Measurements from ENCODE around the gene HDGF. TPM values are rescaled to one million over a fixed set of nuclear protein-coding genes. Genes with fewer than 3 reads are reported as not detected.
"Not testable (repeated sequence)": the region's sequence is repeated elsewhere in the genome, so short reads cannot be mapped to it uniquely, and the experiment has no call there.

Gene HDGF
- total RNA-seq, 2 donors from 2014 or later, result 75.3 to 100 TPM

DNA sequence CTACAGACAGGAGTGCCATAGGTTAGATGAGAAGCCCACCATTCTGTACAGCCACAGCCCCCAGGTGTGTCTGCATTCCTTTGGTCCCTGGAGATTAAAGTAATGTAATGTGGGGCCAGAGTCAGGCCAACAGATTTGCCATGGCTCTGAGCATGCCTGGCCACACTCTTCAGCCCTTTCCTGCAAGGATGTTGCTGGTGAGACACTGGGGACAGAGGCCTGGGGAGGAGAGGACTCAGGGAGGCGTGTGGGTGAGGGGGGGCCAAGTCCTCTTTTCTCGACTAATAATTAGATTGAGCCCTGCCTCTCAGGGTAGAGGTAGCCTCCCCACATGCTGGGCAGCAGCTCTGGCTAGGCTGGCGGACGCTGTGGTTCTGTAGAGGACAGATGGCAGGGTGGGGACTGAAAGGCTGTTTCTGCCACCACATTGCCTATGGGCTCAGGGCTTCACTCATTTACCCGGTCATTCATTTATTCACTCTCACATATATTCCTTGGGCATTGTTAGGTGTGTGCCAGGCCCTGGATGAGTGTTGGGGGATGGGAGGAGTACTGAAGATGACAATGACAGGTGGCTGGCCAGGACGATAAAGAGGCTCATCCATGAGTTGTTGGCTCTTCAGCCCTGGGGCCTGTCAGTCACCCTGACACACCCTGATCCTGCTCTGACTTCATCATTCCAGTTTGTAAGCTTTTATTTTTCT, 8.8 kb upstream of the HDGF start:
- Mint-ChIP-seq H3K27me3 (no peaks in the 10 kb centered on the region), H3K27ac (no peak overlapping the region), H3K36me3 (ENCODE audit: low read depth) (no peaks in the 10 kb centered on the region), H3K4me1 (peaks cover 3% of the 10 kb centered on the region), H3K4me3 (no peak overlapping the region)
- H3K9me3 ChIP-seq (ENCODE audit: control insufficient read depth, low read length, poor library complexity, severe bottlenecking), result no peaks in the 10 kb centered on the region
- ATAC-seq, result no peak
- DNase-seq, result no peak

- DNase-seq; H3K36me3 Mint-ChIP-seq (ENCODE audit: low read depth); H3K4me1 Mint-ChIP-seq: not testable (repeated sequence)
These were observed 6.2 kb upstream of the HDGF start for GRCh38 chr1:156757572-156758253.

DNA sequence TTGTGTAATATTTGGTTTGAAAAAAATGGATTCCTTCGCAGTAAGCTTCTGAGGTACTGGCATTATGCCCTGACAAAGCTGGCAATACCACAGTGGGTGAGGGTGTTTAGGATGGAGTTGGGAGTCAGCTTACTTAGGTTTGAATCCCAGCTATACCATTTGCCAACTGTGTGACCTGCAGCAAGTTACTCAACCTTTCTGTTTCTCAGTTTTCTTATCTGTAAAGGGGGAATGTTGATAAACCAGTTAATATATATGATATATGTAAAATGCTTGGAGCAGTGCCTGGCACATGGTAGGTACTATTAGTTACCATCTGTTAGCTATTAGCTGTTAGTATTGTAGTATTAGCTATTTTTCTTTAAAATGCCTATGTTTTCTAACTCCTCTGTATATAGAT, 4.9 kb upstream of the HDGF start:
- no peak for DNase-seq
- no peak for ATAC-seq
- peaks cover 6% of the 10 kb centered on the region for H3K4me1 Mint-ChIP-seq
- H3K36me3 Mint-ChIP-seq (ENCODE audit: low read depth), result peaks cover 2% of the 10 kb centered on the region
- H3K4me3 Mint-ChIP-seq, result no peak overlapping the region
- no peaks in the 10 kb centered on the region for H3K27me3 Mint-ChIP-seq
- no peak overlapping the region for H3K27ac Mint-ChIP-seq
- H3K9me3 ChIP-seq (ENCODE audit: control insufficient read depth, low read length, poor library complexity, severe bottlenecking), result no peaks in the 10 kb centered on the region

More at GRCh38 chr1:156757572-156758253, 6.2 kb upstream of the HDGF start:
- not testable (repeated sequence) for H3K27me3 Mint-ChIP-seq; H3K4me3 Mint-ChIP-seq; H3K9me3 ChIP-seq (ENCODE audit: control insufficient read depth, low read length, poor library complexity, severe bottlenecking); ATAC-seq; H3K27ac Mint-ChIP-seq

DNA sequence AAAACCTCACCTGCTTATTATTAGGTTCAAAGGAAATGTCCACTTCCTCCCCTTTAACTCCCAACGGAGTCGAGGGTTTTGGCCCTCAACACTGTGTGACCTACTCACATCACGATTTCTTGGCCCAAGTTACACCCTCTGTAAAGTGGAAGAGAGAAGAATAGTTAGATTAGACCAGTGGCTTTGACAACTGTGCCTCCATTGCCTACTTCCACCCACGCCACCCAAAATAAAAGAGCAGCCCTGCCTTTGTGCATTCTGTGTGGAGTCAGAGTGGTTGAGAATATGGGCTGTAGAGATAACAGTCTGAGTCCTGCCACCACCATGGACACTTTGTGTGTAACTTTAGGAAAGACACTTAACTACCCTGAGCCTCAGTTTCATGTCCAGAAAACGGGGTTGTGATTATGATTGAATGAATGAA, 4.1 kb upstream of the HDGF start:
- ATAC-seq, result no peak
- no peak for DNase-seq

GRCh38 chr1:156754219-156754618, 2.7 kb upstream of the HDGF start:
- DNase-seq, result no peak
- no peaks in the 10 kb centered on the region for H3K9me3 ChIP-seq (ENCODE audit: control insufficient read depth, low read length, poor library complexity, severe bottlenecking)
- ATAC-seq, result no peak
- H3K27ac Mint-ChIP-seq, result no peak overlapping the region
- peaks cover 17% of the 10 kb centered on the region for H3K4me1 Mint-ChIP-seq
- H3K36me3 Mint-ChIP-seq (ENCODE audit: low read depth), result peaks cover 2% of the 10 kb centered on the region
- no peak overlapping the region for H3K4me3 Mint-ChIP-seq
- no peaks in the 10 kb centered on the region for H3K27me3 Mint-ChIP-seq

More for the DNA sequence above, 4.1 kb upstream of the HDGF start:
- H3K4me3 Mint-ChIP-seq, result no peak overlapping the region
- H3K27ac Mint-ChIP-seq, result no peak overlapping the region
- H3K27me3 Mint-ChIP-seq, result no peaks in the 10 kb centered on the region
- H3K4me1 Mint-ChIP-seq, result peaks cover 6% of the 10 kb centered on the region
- no peaks in the 10 kb centered on the region for H3K9me3 ChIP-seq (ENCODE audit: control insufficient read depth, low read length, poor library complexity, severe bottlenecking)
- peaks cover 2% of the 10 kb centered on the region for H3K36me3 Mint-ChIP-seq (ENCODE audit: low read depth)

GRCh38 chr1:156752843-156753482, 1.5 kb upstream of the HDGF start:
- no peaks in the 10 kb centered on the region for H3K9me3 ChIP-seq (ENCODE audit: control insufficient read depth, low read length, poor library complexity, severe bottlenecking)
- no peaks in the 10 kb centered on the region for H3K27me3 Mint-ChIP-seq
- peaks cover 2% of the 10 kb centered on the region for H3K36me3 Mint-ChIP-seq (ENCODE audit: low read depth)
- H3K4me1 Mint-ChIP-seq, result peaks cover 26% of the 10 kb centered on the region
- peak overlapping the region; percentile 74 for H3K27ac Mint-ChIP-seq
- peak overlapping the region; percentile 94 for H3K4me3 Mint-ChIP-seq
- DNase-seq (no peak), ATAC-seq (no peak)

GRCh38 chr1:156751757-156752481, 444 bp upstream of the HDGF start:
- H3K9me3 ChIP-seq (ENCODE audit: control insufficient read depth, low read length, poor library complexity, severe bottlenecking), result no peaks in the 10 kb centered on the region
- H3K27me3 Mint-ChIP-seq, result no peaks in the 10 kb centered on the region
- peak overlapping the region; percentile 94 for H3K4me3 Mint-ChIP-seq
- peaks cover 33% of the 10 kb centered on the region for H3K4me1 Mint-ChIP-seq
- ATAC-seq, result peak; percentile 88
- H3K27ac Mint-ChIP-seq, result peak overlapping the region; percentile 74
- peaks cover 2% of the 10 kb centered on the region for H3K36me3 Mint-ChIP-seq (ENCODE audit: low read depth)
- peak; percentile 90 to 97 (median 96) for DNase-seq

- Mint-ChIP-seq H3K36me3 (ENCODE audit: low read depth) (peaks cover 2% of the 10 kb centered on the region), H3K4me3 (peak overlapping the region; percentile 94), H3K27me3 (no peaks in the 10 kb centered on the region), H3K4me1 (peaks cover 39% of the 10 kb centered on the region), H3K27ac (peak overlapping the region; percentile 99)
- ATAC-seq (peak; percentile 29), DNase-seq (peak in 1 of 3 donors; percentile 22)
- no peaks in the 10 kb centered on the region for H3K9me3 ChIP-seq (ENCODE audit: control insufficient read depth, low read length, poor library complexity, severe bottlenecking)
These were observed 594 bp downstream of the HDGF start for GRCh38 chr1:156750711-156751450.

- Mint-ChIP-seq H3K4me3 (peak overlapping the region; percentile 94), H3K27ac (peak overlapping the region; percentile 99), H3K36me3 (ENCODE audit: low read depth) (peaks cover 2% of the 10 kb centered on the region), H3K4me1 (peaks cover 45% of the 10 kb centered on the region), H3K27me3 (no peaks in the 10 kb centered on the region)
- peak; percentile 2 for ATAC-seq
- no peak for DNase-seq
- H3K9me3 ChIP-seq (ENCODE audit: control insufficient read depth, low read length, poor library complexity, severe bottlenecking), result no peaks in the 10 kb centered on the region
These were observed 1.2 kb downstream of the HDGF start for GRCh38 chr1:156750191-156750672.

DNA sequence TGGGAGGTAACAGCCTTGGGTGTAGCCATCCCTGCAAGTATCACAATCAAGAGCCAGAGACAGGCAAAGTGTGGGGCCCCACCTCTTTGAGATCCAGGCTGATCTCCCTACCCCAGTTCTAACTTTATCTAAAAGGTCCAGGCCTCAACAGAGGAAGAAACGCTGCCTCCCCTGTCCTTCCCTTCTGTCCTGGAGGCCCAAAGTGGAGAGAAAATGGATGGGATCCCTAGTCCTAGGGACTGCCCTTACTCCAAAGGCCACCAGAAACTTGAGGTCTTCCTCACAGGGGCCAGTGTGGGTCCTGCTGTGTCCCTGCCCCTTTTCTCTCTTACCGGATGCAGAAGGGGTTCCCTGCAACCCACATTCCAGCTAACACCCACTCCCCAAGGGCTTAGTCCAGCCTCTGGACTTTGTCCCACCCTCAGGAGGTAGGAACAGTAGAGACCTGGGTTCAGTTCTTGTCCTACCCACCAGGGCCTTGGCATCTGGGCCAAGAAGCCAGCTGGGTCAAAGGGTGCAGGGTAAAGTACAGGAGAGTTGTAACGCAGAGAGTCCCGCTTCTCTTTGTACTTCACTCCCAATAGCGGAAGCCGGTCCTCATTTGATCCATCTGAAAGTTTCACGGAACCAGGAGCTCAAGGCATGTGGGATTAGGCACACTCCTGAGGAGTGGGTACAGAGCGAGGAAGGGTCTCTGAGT, 1.9 kb downstream of the HDGF start:
- peak overlapping the region; percentile 94 for H3K4me3 Mint-ChIP-seq
- no peaks in the 10 kb centered on the region for H3K27me3 Mint-ChIP-seq
- DNase-seq (no peak), ATAC-seq (no peak)
- H3K27ac Mint-ChIP-seq, result peak overlapping the region; percentile 99
- no peaks in the 10 kb centered on the region for H3K9me3 ChIP-seq (ENCODE audit: control insufficient read depth, low read length, poor library complexity, severe bottlenecking)
- peaks cover 2% of the 10 kb centered on the region for H3K36me3 Mint-ChIP-seq (ENCODE audit: low read depth)
- peaks cover 45% of the 10 kb centered on the region for H3K4me1 Mint-ChIP-seq

DNA sequence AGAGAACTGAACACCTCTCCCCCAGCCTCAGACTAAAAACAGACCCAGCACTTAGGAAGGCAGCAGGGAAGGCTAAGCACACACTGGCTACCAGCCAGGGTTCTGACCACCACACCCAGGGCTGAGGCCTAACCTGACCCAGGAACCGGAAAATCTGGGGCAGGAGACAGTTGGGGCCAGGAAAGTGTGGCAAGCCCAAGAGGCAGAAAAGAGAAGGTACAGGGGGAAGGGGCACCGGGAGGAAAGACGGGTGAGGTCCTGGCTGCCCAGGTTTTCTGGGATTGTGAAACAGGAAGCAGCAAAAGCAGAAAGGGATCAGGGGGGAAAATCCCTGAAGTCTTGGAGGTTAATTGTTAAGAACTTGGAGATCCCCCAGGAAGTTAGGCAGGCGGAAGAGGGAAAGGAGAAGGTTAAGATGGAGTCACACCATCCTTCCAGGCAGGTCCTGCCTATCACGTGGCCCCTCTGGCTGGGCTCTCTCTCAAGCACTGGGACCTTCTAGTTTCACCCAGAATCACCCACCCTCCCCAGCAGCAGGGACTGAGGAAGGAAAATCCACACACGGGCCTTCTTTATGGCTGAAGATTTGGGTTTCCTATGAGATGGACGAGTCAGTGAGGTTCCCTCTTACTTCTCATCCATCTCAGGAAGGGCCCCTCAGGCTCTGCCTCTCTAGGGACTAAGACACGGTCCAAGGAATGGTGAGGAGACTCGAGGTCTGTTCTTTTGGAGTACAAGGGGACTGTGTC, 2.6 kb downstream of the HDGF start:
- H3K36me3 Mint-ChIP-seq (ENCODE audit: low read depth), result peaks cover 5% of the 10 kb centered on the region

More for the DNA sequence above, 2.6 kb downstream of the HDGF start:
- no peaks in the 10 kb centered on the region for H3K9me3 ChIP-seq (ENCODE audit: control insufficient read depth, low read length, poor library complexity, severe bottlenecking)
- H3K4me3 Mint-ChIP-seq, result peak overlapping the region; percentile 94
- H3K27ac Mint-ChIP-seq, result peak overlapping the region; percentile 99
- no peaks in the 10 kb centered on the region for H3K27me3 Mint-ChIP-seq
- no peak for ATAC-seq
- DNase-seq, result no peak
- H3K4me1 Mint-ChIP-seq, result peaks cover 47% of the 10 kb centered on the region

All from T-helper 17 cell (primary cell).